Measurements from ENCODE around the gene ZNF831.

The ZNF831 gene

DNA sequence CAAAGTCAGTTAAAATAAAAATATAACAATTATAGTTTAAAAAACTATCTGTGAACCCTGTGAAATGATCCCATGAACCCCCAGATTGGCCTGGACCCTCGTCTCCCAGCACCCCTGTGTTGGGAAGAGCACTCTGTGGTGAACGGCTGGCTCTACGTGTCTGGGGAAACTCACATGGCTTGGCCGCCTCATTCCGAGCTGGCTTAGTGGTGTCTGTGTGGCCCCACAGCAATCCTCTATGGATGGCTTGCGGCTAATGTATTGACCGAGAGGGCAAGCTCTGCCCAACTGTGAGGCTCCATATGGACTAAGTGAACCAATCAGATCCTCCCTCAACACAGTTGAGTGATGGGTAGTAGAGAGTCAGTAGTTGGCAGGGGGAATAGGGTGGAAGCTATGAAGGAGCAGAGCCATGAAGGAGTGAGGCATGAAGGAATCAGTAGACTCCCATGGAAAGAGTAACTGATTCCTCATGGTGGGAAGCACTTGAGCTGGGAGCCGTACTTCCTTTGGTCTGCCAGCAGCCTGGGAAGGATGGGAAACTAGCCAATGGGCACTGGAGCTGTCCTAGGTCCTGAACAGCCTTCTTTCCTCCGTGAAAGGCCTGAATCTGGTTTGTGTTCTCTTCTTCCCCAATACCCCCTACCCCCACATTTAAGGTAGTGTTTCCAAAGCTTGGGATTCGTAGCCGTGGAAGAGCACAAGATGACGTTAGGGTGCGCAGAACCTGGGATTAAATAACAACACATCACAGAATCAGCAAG lies 21.6 kb upstream of the ZNF831 start:
- no peak for DNase-seq (ENCODE audit: low read depth in 2 of 2)

DNA sequence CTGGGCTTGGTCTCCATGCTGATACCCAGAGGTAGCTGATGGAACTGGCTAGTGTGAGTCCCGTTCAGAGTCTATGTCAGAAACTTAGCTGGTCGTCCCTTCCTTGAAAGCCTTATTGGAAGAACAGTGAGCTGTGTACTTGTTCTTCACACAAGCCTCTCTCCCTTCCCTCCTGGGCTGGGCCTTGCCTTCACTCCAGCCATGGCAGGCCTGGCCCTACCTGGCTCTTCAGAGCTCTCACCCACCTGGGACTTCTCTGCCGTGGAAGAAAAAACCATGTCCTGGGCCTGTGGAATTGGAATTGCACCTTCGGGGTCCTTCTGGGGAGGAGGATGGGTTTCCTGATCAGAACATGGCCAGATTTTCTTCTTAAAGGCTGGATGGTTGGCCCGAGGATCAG lies 20.3 kb upstream of the ZNF831 start:
- no peak for DNase-seq (ENCODE audit: low read depth in 2 of 2)

DNA sequence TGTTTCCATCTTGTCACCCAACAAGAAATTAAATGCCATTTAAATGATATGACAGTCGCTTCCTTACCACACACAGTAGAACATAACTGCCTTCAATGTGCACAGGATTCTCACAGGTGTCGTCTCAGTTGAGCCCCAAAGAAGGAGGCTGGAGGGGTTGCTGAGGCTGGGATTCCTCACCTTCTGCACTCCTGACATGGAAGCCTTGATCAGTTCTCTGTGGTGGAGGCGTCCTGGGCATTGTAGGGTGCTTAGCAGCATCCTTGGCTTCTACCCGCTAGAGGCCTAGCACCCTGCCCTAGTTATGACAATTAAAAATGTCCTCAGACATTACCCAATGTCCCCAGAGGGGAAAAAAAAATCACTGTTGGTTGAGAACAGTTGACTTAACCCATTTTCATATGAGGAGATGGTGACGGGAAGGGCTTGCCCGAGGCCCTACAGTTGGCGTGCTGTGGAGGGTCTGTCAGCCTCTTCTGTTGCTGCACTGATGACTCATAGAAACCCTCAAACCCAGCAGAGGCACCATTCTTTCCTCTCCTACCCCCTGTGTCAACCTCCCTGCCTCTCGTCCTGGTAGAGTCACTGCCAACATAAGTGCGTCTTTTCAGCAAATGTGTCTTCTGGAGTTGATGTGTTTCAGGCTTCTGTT lies 19.3 kb upstream of the ZNF831 start:
- DNase-seq (ENCODE audit: low read depth in 2 of 2) = no peak

DNA sequence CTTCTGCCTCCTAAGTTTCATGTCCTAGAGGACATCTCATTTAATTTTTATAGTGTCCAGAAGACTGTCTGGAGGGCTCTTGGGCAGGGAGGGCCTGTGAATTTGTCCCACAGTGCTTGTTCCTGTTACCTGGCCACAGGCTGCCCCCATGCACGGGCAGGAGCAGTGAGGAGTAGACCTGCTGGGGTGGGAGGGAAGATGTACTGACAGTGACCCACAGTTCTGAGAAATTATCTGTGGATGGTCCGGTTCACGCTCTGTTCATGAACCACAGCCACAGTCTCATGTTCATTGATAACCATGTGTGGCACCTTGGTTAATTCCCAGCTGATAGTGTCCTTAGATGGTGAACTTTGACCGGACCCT lies 18.8 kb upstream of the ZNF831 start:
- DNase-seq (ENCODE audit: low read depth in 2 of 2) = no peak

DNA sequence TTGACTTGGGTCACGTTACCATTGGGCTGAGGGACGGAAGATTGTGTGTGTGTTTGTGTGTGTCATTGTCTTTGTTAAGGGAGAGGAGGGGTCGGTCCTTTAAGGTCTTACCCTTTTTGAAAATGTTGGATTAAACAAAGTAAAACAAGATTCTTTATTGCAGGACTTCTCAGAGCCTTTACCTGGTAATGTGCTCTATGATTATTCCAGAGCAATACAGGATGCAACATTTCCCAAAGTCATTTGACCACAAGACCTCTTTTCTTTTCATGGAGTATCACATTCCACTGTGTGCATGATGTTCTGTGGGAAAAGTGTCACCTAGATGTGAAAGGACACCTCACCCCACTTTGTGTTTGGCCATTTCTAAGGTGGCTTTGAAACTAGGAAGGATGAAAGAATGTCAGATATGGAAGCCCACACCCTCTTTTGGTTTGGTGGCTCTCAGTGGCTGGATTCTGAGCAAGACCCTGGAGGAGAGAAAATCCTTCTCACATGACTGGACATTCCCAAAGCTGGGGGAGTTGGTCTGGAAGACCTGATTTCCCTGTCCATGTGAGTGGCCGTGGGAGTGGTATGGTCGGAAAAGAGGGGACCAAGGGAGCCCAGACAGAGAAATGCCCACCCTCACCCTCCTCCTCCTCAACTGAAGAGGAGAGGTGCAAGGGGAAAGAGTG lies 18.2 kb upstream of the ZNF831 start:
- DNase-seq (ENCODE audit: low read depth in 2 of 2) = no peak

DNA sequence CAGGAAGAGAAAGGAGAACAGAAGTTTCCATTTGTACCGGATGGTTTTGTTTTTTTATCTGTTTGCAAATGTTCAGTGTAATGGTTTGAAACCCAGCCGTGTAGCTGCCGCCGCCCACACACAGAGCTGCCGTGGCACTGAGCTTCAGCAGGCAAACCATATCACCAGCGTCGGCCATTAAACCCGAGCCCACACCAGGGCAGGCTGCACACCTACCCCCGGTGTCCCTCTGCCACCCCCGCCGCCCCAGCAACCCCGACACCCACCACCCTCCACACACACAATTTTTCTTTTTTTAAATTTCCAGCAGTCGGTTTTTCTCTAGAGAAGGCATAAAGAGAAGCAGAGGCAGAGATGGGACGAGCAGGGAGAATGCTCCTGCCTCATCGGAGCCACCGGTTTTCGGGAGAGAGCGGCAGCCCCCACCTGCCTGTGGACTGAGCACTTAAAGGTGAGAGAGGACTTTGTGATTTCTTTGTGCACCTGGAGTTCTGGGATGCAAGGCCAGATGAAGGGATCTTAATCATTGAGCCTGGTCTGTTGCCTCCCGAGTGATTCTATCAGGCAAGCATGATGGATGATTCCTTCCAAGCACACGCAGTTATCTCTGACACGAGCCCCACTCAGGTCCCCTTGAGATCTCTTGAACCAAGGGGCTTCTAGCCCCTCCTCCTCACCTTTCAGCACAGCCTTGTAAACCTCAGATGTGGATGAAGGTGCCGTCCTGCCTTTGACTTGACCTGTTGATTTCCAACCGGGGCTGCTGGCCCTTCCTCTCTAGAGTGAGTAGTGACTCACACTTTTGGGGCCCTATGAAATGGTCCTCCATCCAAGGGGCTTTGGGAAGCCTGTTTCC lies 17.5 kb upstream of the ZNF831 start:
- DNase-seq (ENCODE audit: low read depth in 2 of 2) = no peak

DNA sequence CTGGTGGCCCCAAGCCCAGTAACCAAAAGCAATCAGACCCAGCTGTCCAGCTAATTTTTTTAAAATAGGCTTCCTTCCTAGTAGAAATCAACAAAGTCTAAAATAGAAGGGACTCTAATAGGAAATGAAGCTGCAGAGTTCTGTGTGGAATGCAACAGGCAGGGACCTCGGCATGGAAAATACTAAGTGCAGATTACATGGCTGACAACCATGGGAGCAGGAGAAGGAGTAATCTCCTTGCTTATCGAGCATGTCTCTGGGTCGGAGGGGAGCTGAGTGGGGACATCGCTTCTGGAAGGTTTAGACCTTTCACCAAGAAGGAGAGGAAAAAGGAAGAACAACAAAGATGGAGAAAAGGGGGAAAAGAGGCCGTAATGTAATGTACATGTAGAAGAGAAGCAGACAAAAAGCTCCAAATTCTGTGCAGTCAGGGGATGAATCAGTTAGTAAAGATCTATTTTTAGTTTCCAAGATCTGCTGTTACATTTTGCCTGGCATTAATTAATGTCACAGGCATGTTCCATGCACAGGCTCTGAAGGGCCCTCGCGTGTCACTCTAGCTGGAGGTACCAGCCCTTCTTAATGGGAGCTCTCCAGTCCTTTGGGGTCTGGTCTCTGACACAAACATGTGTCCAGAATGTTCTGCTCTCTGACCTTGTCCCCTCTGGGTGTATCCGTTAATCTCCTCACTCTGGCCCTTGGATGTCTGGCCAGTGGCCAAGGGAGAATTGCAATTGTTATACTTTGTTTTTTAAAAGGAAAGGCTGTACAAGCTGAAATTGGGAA lies 16.6 kb upstream of the ZNF831 start:
- no peak for DNase-seq (ENCODE audit: low read depth in 2 of 2)

DNA sequence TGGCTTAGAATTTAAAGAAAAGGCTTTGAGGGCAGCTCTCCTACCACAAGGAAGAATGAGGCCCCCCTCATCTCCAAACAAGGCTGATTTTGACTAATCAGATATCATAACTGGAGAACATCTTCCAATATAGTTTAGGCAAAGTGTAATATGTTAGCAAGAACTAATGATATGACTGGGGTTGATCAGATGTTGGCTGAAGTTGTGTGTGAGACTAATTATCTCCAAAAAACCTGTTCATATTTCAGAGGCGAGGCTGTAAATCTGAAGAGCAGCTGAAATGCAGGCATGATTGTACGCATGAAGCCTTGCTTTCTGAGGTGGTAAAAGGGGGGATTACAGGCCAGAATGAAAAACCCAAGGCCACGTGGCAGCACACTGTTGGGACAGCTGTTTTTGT lies 16.0 kb upstream of the ZNF831 start:
- no peak for DNase-seq (ENCODE audit: low read depth in 2 of 2)

DNA sequence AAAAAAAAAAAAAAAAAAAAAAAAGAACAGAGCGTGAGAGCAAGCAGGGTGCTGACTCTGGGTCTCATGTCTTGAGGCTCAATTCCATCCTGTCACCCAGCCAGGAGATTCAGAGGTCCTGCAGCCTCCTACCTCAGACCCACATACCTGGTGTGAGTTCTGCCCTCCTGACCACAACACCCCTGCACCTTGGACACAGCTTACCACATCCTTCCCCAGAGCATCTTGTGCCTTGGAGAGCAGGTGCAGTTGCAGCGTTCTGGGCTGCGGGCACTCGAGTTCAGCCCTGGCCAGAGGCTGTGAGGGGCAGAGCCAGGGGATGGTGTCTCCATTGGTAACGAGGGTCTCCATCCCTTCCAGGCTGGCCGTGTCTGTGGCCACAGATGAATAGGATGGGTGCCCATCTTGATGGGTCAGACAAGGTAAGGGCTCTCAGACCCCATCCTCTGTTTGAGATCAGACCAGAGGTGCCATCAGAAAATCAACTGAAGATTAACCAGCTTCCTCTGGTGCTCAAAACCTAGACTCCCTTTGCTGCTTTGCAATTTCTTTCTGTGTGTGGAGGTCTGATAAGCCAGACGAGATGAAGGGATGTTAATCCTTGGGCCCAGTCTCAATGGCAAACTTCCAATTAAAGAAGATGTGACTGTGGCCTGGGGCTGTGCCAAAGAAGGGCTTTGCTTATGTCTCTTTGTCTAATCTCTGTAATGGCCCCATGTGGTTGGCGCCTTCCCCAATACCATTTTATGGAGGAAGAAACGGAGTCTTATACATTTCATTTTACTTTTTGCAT lies 14.7 kb upstream of the ZNF831 start:
- DNase-seq (ENCODE audit: low read depth in 2 of 2) = no peak

DNA sequence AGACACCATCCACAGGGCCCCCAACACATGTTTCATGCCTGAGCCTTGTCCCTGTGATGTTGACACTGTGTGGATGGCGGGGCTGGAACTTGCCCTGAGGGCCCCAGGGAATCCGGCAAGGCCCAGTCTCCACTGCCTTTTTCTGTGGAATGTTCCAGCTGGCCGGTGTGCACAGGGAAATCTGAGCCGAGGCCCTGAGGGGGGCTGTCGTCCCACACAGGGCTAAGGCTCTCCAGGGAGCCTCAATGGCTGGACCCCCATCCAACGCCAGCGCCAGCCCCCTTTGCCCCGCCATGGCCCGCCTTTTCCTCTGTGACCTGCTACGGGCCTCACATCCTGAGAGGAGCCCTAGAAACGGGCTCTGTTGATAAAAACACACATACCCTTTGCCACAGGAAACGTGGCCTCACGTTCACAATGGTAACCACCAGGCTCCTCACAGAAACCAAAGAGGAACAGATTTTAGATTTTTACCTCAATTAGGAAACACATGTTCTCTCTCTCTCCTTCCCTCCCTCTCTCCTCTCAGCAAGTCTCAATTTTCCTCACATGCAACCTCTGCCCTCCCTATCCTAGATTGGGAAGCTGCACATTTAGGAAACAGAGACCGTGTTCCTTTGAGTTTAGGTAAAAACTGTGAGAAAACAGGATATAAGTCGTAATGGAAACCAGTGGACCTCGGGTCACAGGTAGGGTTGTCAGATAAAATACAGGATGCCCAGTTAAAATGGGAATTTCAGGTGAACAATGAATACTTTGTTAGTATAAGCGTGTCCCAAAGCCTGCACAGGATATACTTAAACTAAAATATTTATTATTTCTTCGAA lies 13.7 kb upstream of the ZNF831 start:
- DNase-seq (ENCODE audit: low read depth in 2 of 2) = peak; percentile 45

DNA sequence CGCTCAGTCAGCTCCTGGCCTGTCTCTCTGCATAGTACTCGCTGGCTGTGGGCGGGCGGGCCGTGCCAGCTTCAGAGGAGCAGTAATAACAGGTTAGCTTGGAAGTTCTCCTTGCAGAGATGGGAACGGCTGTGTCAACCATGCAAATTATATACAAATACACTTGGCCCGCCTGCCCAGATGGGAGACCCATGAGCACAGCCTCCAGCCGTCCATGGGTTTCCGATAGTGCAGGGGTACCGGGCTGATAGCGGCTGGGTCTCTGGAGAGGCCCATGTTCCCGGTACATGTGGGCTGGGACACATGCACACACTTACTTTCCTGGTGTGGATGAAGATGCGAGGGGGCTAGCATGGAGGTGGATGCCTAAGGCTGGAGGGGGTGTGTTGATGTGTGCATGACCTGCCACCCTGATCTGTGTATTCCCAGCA lies 12.8 kb upstream of the ZNF831 start:
- DNase-seq (ENCODE audit: low read depth in 2 of 2) = no peak

DNA sequence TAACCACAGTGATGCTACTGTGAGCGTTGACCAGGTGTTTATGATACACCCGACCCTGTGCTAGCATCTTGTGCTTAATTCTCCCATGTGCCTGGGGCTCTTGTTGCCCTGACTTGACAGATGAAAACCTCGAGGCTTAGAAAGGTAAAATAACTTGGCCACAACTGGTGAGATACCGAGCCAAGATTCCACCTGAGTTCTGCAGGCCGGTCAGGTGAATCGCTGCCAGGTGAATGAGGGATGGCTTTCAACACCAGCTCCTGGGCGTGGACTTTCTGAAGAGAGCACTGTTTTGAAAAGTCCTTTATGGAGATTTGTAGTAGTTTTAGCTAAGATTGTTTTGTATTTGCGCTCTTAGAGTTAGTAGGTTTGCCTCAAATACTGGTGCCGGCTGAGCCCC lies 12.2 kb upstream of the ZNF831 start:
- DNase-seq (ENCODE audit: low read depth in 2 of 2) = no peak

DNA sequence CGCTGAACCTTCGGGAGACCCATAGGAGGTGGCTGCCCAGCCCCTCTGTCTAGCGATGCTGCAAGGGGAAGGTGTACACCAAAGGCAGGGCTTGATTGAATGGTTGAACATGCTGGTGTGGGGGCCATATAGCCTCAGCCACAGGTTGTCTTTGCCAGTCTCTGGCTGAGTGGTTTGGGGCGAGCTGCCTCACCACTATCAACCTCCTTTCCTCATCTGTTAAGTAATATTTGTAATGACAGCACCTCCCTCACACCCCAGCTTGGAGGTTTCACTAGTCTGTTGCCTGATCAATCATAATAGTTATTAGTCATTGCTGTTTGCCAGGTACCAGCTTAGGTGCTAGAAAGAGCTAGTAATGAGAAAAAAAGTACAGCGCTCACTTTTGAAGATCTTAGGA lies 11.8 kb upstream of the ZNF831 start:
- no peak for DNase-seq (ENCODE audit: low read depth in 2 of 2)

DNA sequence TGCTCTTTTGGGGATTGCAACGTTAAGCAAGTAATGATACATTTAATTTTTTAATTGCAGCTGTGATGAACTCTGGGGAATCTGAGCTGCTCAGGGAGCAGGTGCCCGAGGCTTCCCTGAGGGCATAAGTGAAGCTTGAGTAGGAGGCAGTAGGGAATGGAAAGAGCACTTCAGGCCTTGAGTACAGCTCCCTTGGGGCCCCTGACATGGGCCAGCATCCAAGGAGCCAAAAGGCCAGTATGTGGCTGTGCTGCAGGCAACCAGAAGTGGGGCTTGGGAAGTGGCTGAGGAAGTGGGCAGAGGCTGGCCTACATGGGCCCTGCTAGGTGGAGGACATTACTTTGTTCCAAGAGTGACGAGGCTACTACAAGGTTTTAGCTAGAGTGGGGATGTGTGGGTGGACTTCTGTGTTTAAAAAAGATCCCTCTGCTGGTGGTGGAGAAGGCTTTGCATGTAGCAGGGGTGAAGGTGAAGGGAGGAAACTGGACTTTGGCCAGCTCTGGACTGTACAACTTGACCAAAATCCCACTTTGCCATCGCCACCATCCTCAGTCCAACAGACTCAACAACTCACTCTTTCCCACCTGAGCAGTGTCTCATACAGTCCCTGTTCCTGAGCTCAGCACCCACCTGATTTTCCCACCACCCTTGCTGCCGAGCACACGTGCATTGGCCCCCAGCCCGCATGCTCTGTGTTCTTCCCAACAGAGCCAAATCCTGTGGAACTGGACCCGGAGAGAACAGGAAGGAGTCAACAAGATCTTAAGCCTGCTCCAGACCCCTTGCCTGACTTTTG lies 10.9 kb upstream of the ZNF831 start:
- DNase-seq (ENCODE audit: low read depth in 2 of 2) = no peak

DNA sequence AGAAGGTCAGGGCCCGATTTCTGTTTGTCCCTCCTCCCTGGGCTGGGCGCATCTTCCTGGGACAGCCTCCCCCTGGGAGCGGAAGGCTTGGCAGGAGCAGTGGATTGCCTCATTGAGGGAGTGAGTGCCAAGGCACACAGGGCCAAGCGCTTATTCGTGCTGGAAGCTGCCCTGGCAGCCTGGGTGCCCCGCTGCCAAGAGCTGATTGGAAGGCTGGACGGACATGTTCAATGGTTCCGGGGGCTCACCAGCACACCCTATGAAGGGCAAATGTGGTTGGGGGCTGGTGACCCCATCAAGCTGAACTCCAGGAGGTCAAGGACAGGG lies 10.3 kb upstream of the ZNF831 start:
- no peak for DNase-seq (ENCODE audit: low read depth in 2 of 2)

DNA sequence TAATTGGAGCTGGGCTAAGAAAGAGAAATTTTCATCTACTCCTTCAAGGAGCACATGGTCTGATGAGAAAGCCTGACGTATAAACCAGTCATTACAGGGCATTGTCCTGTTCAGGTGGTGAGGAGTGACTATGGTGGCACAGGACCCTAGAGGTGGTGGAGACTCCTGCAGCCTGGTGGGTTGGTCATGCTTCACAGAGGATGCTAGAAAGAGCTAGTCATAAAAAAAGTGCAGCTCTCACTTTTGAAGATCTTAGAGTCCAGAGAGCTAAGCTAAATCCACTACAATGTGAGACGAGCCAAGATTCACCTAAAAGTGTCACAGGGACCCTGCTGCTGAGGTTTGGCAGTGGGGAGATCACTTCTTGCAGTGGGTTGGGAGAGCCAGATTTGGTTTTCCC lies 9.8 kb upstream of the ZNF831 start:
- no peak for DNase-seq (ENCODE audit: low read depth in 2 of 2)

DNA sequence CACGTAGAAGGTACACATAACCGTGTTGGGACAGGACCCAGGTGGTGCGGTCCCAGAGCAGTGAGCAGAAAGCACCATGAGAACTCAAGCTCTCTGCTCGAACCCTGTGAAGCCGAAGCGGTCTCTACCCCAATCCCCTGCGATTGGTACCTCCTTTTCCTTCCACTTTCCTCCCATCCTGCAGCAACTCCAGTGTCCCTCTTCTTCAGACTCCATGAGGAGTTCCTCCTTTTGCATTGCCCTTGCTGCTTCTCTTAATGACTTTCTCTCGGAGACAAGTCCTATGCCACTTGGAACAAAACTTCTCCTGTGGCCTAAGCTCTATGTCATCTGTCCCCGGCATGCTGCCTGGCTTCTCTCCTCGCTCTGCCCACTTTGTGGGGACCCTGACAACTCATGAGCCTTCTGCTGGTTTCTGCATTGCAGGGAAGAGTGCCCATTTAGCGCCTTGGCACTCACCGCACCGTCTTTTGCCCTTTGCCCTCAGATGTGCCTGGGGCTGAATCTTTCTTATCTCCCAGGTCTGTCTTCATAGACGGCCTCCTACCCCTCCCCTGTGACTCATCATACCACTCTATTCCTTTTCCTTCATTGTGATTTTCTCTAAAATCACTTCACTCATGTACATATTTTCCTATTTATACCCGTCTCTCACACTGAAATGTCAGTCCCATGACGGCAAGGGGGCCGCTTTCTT lies 9.2 kb upstream of the ZNF831 start:
- DNase-seq (ENCODE audit: low read depth in 2 of 2) = no peak

DNA sequence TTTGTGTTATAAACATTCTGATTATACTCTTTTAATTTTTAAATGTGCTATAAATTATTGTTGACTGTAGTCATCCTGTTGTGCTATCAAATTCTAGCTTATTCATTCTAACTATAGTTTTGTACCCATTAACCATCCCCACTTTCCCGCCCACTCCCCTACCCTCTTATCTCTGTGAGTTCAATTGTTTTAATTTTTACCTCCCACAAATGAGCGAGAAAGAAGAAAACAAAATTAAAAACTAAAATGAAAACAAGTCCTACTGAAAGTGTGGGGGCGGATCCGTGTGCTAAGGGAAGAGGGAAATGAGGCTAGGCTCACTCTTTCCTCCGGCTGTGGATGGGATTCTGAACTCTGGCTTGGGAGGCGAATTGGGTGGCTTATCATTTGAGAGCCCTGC lies 6.6 kb upstream of the ZNF831 start:
- no peak for DNase-seq (ENCODE audit: low read depth in 2 of 2)

Measured in stimulated activated CD8-positive, alpha-beta memory T cell treated with anti-CD3 and anti-CD28 coated beads, Interleukin-7, amount 100 ng/mL, for 1 hour (primary cell).